Measurements from ENCODE around the gene RHOV. TPM values are rescaled to one million over a fixed set of nuclear protein-coding genes. Genes with fewer than 3 reads are reported as not detected.

RHOV gene
- total and polyA plus RNA-seq, 10 of the 15 experiments (the other 5 are each of a cell fraction or from before 2014, with no cell fraction given): 0.24 to 39.3 (median 9.3) TPM

DNA sequence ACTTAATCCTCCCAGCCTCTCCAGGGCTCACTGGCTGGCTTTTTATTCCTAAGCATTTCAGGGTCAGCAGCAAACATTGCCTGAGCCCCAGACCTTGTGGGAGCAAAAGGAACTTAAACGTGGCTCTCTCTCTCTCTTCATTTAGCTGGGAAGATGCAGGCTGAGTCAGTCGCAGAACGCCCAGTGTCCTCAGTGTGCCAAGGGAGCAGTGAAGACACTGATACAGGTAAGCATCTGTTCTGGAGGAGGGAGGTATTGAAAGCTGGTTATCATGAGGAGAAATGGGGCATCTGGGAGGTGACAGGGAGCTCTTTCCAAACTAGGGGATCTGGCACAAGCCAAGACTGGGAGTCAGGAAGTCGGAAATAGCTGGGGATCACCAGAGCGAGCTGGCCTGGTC is 4.3 kb downstream of the RHOV start:
- FAIRE-seq (no peak), ATAC-seq (no peak), DNase-seq (ENCODE audit: low read depth, low spot score) (no peak)
- Histone ChIP-seq H3K79me2 (ENCODE audit: control insufficient read depth, insufficient read depth, low read length) (peaks cover 5% of the 10 kb centered on the region), H3K9me3 (replicated peaks; ENCODE audit: control insufficient read depth, insufficient read depth, low read length) (no peaks in the 10 kb centered on the region), H3K4me1 (ENCODE audit: control insufficient read depth, insufficient read depth, low read length) (peaks cover 30% of the 10 kb centered on the region), H4K20me1 (ENCODE audit: control insufficient read depth, insufficient read depth) (no peaks in the 10 kb centered on the region), H3K27ac (ENCODE audit: control insufficient read depth, insufficient read depth) (no peak overlapping the region), H3K9ac (ENCODE audit: control insufficient read depth, insufficient read depth, low read length) (no peak overlapping the region), H2AFZ (ENCODE audit: control insufficient read depth, low read depth, low read length) (no peak overlapping the region), H3K27me3 (replicated peaks in 1 of 2; ENCODE audit: control insufficient read depth in 2 of 2, insufficient read depth in 2 of 2, low read length in 1 of 2) (no peaks in the 10 kb centered on the region), H3K36me3 (ENCODE audit: control insufficient read depth in 2 of 2, insufficient read depth in 2 of 2, low read length in 1 of 2) (no peaks in the 10 kb centered on the region), H3K4me3 (no peak overlapping the region), H3K4me2 (ENCODE audit: control insufficient read depth, insufficient read depth) (no peak overlapping the region)
- intact Hi-C loops (cut with micrococcal nuclease; ENCODE audit: unreplicated experiment) (loop anchor here (10.0 kb wide), 1 partner anchor 275 kb away; the partner anchor contains the start of gene KNL1), in situ Hi-C loops (cut with MboI) (no loop called here)
- 67% methylated on average over 5 of the region's 5 CpGs for WGBS (ENCODE audit: insufficient coverage, insufficient replicate concordance, low lambda C conversion rate, missing lambda C conversion rate)
- RAD21 ChIA-PET (ENCODE audit: unreplicated experiment): interaction anchor here (1.1 to 14.2 kb wide), 6 partner anchors 8 to 316 kb away, joined by 3 to 551 read pairs (median 14); partner anchors contain the start of gene VPS18
- CTCF ChIA-PET: interaction anchor here (0.7 to 6.0 kb wide), 4 partner anchors 22 to 71 kb away, joined by 3 to 57 read pairs (median 19); partner anchors contain the start of gene VPS18
- SMC1A ChIA-PET (ENCODE audit: uncharacterized antibody, unreplicated experiment): interaction anchor here (0.7 to 14.4 kb wide), 7 partner anchors 9 to 175 kb away, joined by 3 to 454 read pairs (median 17); partner anchors contain the start of genes RAD51 and VPS18
- no TSS peak for BruUV-seq (replicated peaks)
- POLR2A ChIA-PET: interaction anchor here (0.6 to 9.5 kb wide), 6 partner anchors 11 to 556 kb away, joined by 3 to 220 read pairs (median 62); partner anchors contain the start of genes SPINT1 and VPS18
- TF ChIP-seq NFYB (IDR thresholded peaks at IDR 0.05; ENCODE audit: insufficient read depth, low read depth, low read length): no peak

DNA sequence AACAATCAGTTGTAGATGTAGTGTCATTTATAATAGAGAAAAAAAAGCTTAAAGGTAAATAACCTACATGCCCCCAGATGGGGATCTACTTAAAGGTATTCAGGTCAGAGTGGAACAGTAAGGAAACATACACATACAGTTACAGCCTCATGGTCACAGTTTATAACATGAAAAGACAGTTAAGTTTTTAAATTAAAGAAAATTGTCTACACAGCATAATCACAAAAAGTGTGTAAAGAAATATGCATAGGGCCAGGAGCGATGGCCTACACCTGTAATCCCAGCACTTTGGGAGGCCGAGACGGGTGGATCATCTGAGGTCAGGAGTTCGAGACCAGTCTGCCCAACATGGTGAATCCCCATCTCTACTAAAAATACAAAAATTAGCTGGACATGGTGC is 6.8 kb downstream of the RHOV start:
- H3K79me2 ChIP-seq (ENCODE audit: control insufficient read depth, insufficient read depth, low read length): no peaks in the 10 kb centered on the region; the same call in 1 of the 2 replicates
- FAIRE-seq (no peak), ATAC-seq (no peak), DNase-seq (ENCODE audit: low read depth, low spot score) (no peak)
- no peak overlapping the region for H2AFZ ChIP-seq (ENCODE audit: control insufficient read depth, low read depth, low read length)
- no peak overlapping the region for H3K27ac ChIP-seq (ENCODE audit: control insufficient read depth, insufficient read depth)
- BruUV-seq (replicated peaks): no TSS peak
- RAD21 ChIA-PET (ENCODE audit: unreplicated experiment): no interaction called here
- intact Hi-C loops (cut with micrococcal nuclease; ENCODE audit: unreplicated experiment) (no loop called here), in situ Hi-C loops (cut with MboI) (no loop called here)
- POLR2A ChIA-PET: interaction anchor here (0.6 to 9.5 kb wide), 2 partner anchors 23 to 598 kb away, joined by 3 to 220 read pairs; no protein-coding TSS in a partner anchor
- H3K4me3 ChIP-seq: no peak overlapping the region
- H4K20me1 ChIP-seq (ENCODE audit: control insufficient read depth, insufficient read depth): no peaks in the 10 kb centered on the region
- SMC1A ChIA-PET (ENCODE audit: uncharacterized antibody, unreplicated experiment): no interaction called here
- H3K4me2 ChIP-seq (ENCODE audit: control insufficient read depth, insufficient read depth): no peak overlapping the region
- no peaks in the 10 kb centered on the region for H3K9me3 ChIP-seq (replicated peaks; ENCODE audit: control insufficient read depth, insufficient read depth, low read length)
- 84% methylated on average over 4 of the region's 4 CpGs for WGBS (ENCODE audit: insufficient coverage, insufficient replicate concordance, low lambda C conversion rate, missing lambda C conversion rate)
- no peaks in the 10 kb centered on the region for H3K27me3 ChIP-seq (replicated peaks in 1 of 2; ENCODE audit: control insufficient read depth in 2 of 2, insufficient read depth in 2 of 2, low read length in 1 of 2)
- no peaks in the 10 kb centered on the region for H3K36me3 ChIP-seq (ENCODE audit: control insufficient read depth in 2 of 2, insufficient read depth in 2 of 2, low read length in 1 of 2)
- H3K4me1 ChIP-seq (ENCODE audit: control insufficient read depth, insufficient read depth, low read length): peaks cover 22% of the 10 kb centered on the region
- CTCF ChIA-PET: no interaction called here
- H3K9ac ChIP-seq (ENCODE audit: control insufficient read depth, insufficient read depth, low read length): no peak overlapping the region
- TF ChIP-seq, protein P1, sequence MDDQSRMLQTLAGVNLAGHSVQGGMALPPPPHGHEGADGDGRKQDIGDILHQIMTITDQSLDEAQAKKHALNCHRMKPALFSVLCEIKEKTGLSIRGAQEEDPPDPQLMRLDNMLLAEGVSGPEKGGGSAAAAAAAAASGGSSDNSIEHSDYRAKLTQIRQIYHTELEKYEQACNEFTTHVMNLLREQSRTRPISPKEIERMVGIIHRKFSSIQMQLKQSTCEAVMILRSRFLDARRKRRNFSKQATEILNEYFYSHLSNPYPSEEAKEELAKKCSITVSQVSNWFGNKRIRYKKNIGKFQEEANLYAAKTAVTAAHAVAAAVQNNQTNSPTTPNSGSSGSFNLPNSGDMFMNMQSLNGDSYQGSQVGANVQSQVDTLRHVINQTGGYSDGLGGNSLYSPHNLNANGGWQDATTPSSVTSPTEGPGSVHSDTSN (IDR thresholded peaks at IDR 0.05; ENCODE audit: insufficient replicate concordance, low read depth, low read length): no peak
- TF ChIP-seq, protein P2, sequence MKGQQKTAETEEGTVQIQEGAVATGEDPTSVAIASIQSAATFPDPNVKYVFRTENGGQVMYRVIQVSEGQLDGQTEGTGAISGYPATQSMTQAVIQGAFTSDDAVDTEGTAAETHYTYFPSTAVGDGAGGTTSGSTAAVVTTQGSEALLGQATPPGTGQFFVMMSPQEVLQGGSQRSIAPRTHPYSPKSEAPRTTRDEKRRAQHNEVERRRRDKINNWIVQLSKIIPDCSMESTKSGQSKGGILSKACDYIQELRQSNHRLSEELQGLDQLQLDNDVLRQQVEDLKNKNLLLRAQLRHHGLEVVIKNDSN (IDR thresholded peaks at IDR 0.05; ENCODE audit: borderline replicate concordance, extremely low read length, insufficient read depth, low read depth, low read length): no peak
- TF ChIP-seq, protein P3, sequence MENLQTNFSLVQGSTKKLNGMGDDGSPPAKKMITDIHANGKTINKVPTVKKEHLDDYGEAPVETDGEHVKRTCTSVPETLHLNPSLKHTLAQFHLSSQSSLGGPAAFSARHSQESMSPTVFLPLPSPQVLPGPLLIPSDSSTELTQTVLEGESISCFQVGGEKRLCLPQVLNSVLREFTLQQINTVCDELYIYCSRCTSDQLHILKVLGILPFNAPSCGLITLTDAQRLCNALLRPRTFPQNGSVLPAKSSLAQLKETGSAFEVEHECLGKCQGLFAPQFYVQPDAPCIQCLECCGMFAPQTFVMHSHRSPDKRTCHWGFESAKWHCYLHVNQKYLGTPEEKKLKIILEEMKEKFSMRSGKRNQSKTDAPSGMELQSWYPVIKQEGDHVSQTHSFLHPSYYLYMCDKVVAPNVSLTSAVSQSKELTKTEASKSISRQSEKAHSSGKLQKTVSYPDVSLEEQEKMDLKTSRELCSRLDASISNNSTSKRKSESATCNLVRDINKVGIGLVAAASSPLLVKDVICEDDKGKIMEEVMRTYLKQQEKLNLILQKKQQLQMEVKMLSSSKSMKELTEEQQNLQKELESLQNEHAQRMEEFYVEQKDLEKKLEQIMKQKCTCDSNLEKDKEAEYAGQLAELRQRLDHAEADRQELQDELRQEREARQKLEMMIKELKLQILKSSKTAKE (IDR thresholded peaks at IDR 0.05; ENCODE audit: low read depth, poor library complexity, severe bottlenecking): no peak
- TF ChIP-seq, protein P4, sequence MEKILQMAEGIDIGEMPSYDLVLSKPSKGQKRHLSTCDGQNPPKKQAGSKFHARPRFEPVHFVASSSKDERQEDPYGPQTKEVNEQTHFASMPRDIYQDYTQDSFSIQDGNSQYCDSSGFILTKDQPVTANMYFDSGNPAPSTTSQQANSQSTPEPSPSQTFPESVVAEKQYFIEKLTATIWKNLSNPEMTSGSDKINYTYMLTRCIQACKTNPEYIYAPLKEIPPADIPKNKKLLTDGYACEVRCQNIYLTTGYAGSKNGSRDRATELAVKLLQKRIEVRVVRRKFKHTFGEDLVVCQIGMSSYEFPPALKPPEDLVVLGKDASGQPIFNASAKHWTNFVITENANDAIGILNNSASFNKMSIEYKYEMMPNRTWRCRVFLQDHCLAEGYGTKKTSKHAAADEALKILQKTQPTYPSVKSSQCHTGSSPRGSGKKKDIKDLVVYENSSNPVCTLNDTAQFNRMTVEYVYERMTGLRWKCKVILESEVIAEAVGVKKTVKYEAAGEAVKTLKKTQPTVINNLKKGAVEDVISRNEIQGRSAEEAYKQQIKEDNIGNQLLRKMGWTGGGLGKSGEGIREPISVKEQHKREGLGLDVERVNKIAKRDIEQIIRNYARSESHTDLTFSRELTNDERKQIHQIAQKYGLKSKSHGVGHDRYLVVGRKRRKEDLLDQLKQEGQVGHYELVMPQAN (conservative IDR thresholded peaks at IDR 0.05): no peak
- TF ChIP-seq, protein P5, sequence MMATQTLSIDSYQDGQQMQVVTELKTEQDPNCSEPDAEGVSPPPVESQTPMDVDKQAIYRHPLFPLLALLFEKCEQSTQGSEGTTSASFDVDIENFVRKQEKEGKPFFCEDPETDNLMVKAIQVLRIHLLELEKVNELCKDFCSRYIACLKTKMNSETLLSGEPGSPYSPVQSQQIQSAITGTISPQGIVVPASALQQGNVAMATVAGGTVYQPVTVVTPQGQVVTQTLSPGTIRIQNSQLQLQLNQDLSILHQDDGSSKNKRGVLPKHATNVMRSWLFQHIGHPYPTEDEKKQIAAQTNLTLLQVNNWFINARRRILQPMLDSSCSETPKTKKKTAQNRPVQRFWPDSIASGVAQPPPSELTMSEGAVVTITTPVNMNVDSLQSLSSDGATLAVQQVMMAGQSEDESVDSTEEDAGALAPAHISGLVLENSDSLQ (IDR thresholded peaks at IDR 0.05): no peak
